Muscle of arm (tissue), 12 donors: ENCODE results near the gene GLA. TPM values are rescaled to one million over a fixed set of nuclear protein-coding genes. Genes with fewer than 3 reads are reported as not detected.

Experiments
- DNase-seq: peaks from one replicate; pipeline ENCODE4 v3.0.0-alpha.2; 2013
- polyA plus RNA-seq, 12 donors: library from polyadenylated mRNA; unstranded; fragments of 120-200 nt; gene quantifications; one replicate each; pipeline ENCODE4 v1.2.1, GENCODE V29; 2013; ENCODE audit not compliant: insufficient read length in 12 of 12

Gene GLA
- polyA plus RNA-seq, 12 donors, result 11.4 to 21.7 (median 18.8) TPM; not detected in 1

GRCh38 chrX:101362116-101362515 is 45.6 kb downstream of the GLA start:
- no peak for DNase-seq

- DNase-seq, result no peak
These were observed 47.3 kb downstream of the GLA start for GRCh38 chrX:101360390-101360789.

- DNase-seq, result no peak
These were observed 47.8 kb downstream of the GLA start for GRCh38 chrX:101359966-101360365.

GRCh38 chrX:101357166-101357795 is 50.4 kb downstream of the GLA start:
- DNase-seq, result no peak

- DNase-seq, result no peak
These were observed 58.5 kb downstream of the GLA start for GRCh38 chrX:101349193-101349562.

GRCh38 chrX:101348452-101349192 is 59.1 kb downstream of the GLA start, which contains the start of gene TIMM8A:
TSS of gene TIMM8A (minus strand) at chrX:101348742. CDS start at chrX:101348664, 78 bp downstream.
- peak; percentile 80 for DNase-seq

GRCh38 chrX:101347859-101348451 is 59.8 kb downstream of the GLA start:
- no peak for DNase-seq

Other genes starting within 250 kb of the GLA start
- gene DRP2, start 188.1 kb downstream of the GLA start, polyA plus RNA-seq, result 1 to 10 TPM in 10 of 12 donors, under 1 TPM in 1, not detected in 1; 0.89 to 5.5 (median 2.6) TPM
- under 1 TPM in 9 of 12 donors, not detected in 3; 0.09 to 0.41 (median 0.21) TPM for gene TAF7L, start 116.6 kb downstream of the GLA start, polyA plus RNA-seq
- gene TIMM8A, start 59.2 kb downstream of the GLA start, polyA plus RNA-seq, result 10 to 100 TPM in 9 of 12 donors, 1 to 10 TPM in 2, not detected in 1; 9.1 to 19.5 (median 12.5) TPM
- gene BTK, start 21.7 kb downstream of the GLA start, polyA plus RNA-seq, result 10 to 100 TPM in 1 of 12 donors, 1 to 10 TPM in 9, not detected in 2; 1.2 to 10.6 (median 2.5) TPM
- gene RPL36A, start 16.9 kb downstream of the GLA start, polyA plus RNA-seq, result 1,000 to 10,000 TPM in 10 of 12 donors, 100 to 1,000 TPM in 1, not detected in 1; 932 to 1,532 (median 1,212) TPM
- gene HNRNPH2, start 297 bp upstream of the GLA start, polyA plus RNA-seq, result 10 to 100 TPM in 11 of 12 donors, not detected in 1; 52.6 to 85.4 (median 74.1) TPM
- gene ARMCX4, start 77.5 kb upstream of the GLA start, polyA plus RNA-seq, result 10 to 100 TPM in 11 of 12 donors, not detected in 1; 30.1 to 65.9 (median 45.8) TPM
- 10 to 100 TPM in 11 of 12 donors, not detected in 1; 44.2 to 96.1 (median 84.4) TPM for gene ARMCX1, start 142.6 kb upstream of the GLA start, polyA plus RNA-seq
- 100 to 1,000 TPM in 7 of 12 donors, 10 to 100 TPM in 4, not detected in 1; 82.7 to 127 (median 110) TPM for gene ARMCX6, start 210.1 kb upstream of the GLA start, polyA plus RNA-seq
- 100 to 1,000 TPM in 11 of 12 donors, 10 to 100 TPM in 1; 94.0 to 257 (median 161) TPM for gene ARMCX3, start 215.2 kb upstream of the GLA start, polyA plus RNA-seq